ENCODE results near the gene GBX2. TPM values are rescaled to one million over a fixed set of nuclear protein-coding genes. Genes with fewer than 3 reads are reported as not detected.
A peak's percentile ranks its signal among the peaks of the same experiment; 100 is the strongest.

Gene GBX2
- total and polyA plus RNA-seq, 2 of the 13 experiments (the other 11 are each of a cell fraction or from before 2014, with no cell fraction given), result not detected

GRCh38 chr2:236117861-236118269, 50.3 kb downstream of the GBX2 start (continued):
- TF ChIP-seq RFXAP (CRISPR knock-in tag; IDR thresholded peaks at IDR 0.05; ENCODE audit: borderline replicate concordance), result peak; percentile 74; the same call in 1 of the 2 replicates
- TF ChIP-seq GATAD2A (CRISPR knock-in tag; IDR thresholded peaks at IDR 0.05), result peak; percentile 96
- TF ChIP-seq PHF5A (CRISPR knock-in tag; IDR thresholded peaks at IDR 0.05; ENCODE audit: low read depth, unreplicated experiment), result peak; percentile 64
- TF ChIP-seq DRAP1 (CRISPR knock-in tag; IDR thresholded peaks at IDR 0.05), result no peak
- peak; percentile 89 for TF ChIP-seq ARNTL (CRISPR knock-in tag; IDR thresholded peaks at IDR 0.05)
- TF ChIP-seq RFXANK (CRISPR knock-in tag; IDR thresholded peaks at IDR 0.05), result no peak
- peak; percentile 88 for TF ChIP-seq DPF2 (CRISPR knock-in tag; IDR thresholded peaks at IDR 0.05; ENCODE audit: borderline replicate concordance, low read depth)
- TF ChIP-seq, protein P1, sequence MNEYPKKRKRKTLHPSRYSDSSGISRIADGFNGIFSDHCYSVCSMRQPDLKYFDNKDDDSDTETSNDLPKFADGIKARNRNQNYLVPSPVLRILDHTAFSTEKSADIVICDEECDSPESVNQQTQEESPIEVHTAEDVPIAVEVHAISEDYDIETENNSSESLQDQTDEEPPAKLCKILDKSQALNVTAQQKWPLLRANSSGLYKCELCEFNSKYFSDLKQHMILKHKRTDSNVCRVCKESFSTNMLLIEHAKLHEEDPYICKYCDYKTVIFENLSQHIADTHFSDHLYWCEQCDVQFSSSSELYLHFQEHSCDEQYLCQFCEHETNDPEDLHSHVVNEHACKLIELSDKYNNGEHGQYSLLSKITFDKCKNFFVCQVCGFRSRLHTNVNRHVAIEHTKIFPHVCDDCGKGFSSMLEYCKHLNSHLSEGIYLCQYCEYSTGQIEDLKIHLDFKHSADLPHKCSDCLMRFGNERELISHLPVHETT (CRISPR knock-in tag; conservative IDR thresholded peaks at IDR 0.05), result peak; percentile 43; the same call in 1 of the 2 replicates
- no peak for TF ChIP-seq ZSCAN21 (CRISPR knock-in tag; IDR thresholded peaks at IDR 0.05; ENCODE audit: borderline replicate concordance)
- no peak for TF ChIP-seq DNMT3B (CRISPR knock-in tag; conservative IDR thresholded peaks at IDR 0.05)
- no peak for TF ChIP-seq CREB1 (IDR thresholded peaks at IDR 0.05)
- peak; percentile 81 for TF ChIP-seq CREB1 (CRISPR knock-in tag; IDR thresholded peaks at IDR 0.05)
- no peak for TF ChIP-seq USF2 (IDR thresholded peaks at IDR 0.05; ENCODE audit: low read depth, low read length)
- TF ChIP-seq USF2 (CRISPR knock-in tag; IDR thresholded peaks at IDR 0.05; ENCODE audit: borderline replicate concordance), result no peak
- peak; percentile 34; the same call in 1 of the 2 replicates for TF ChIP-seq ZNF232 (CRISPR knock-in tag; IDR thresholded peaks at IDR 0.05; ENCODE audit: borderline replicate concordance)
- TF ChIP-seq SUZ12 (IDR thresholded peaks at IDR 0.05; ENCODE audit: low read depth, low read length), result no peak
- TF ChIP-seq ZNF564 (CRISPR knock-in tag; IDR thresholded peaks at IDR 0.05), result 0 out of 2 replicates have a peak, but pooled peaks have one; percentile 46
- peak; percentile 93 for TF ChIP-seq SKI (IDR thresholded peaks at IDR 0.05; ENCODE audit: partially characterized antibody)
- TF ChIP-seq YEATS2 (CRISPR knock-in tag; IDR thresholded peaks at IDR 0.05; ENCODE audit: borderline replicate concordance), result peak; percentile 36; the same call in 1 of the 2 replicates
- peak; percentile 42; the same call in 1 of the 2 replicates for TF ChIP-seq ZNF746 (CRISPR knock-in tag; IDR thresholded peaks at IDR 0.05)
- 0 out of 2 replicates have a peak, but pooled peaks have one; percentile 30 for TF ChIP-seq ZNF446 (CRISPR knock-in tag; IDR thresholded peaks at IDR 0.05)
- 0 out of 2 replicates have a peak, but pooled peaks have one; percentile 41 for TF ChIP-seq ZNF589 (CRISPR knock-in tag; conservative IDR thresholded peaks at IDR 0.05)
- TF ChIP-seq RNF2 (conservative IDR thresholded peaks at IDR 0.05; ENCODE audit: low read depth), result peak; percentile 77; the same call in 1 of the 2 replicates
- TF ChIP-seq, protein P2, sequence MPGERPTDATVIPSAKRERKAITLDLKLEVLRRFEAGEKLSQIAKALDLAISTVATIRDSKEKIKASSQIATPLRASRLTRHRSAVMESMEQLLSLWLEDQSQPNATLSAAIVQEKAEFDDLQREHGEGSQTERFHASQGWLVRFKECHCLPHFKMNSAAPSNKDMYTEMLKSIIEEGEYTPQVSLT (CRISPR knock-in tag; IDR thresholded peaks at IDR 0.05; ENCODE audit: borderline replicate concordance, low read depth), result no peak
- no peak for TF ChIP-seq ZKSCAN5 (CRISPR knock-in tag; IDR thresholded peaks at IDR 0.05)
- TF ChIP-seq MYPOP (CRISPR knock-in tag; IDR thresholded peaks at IDR 0.05), result peak; percentile 68; the same call in 1 of the 2 replicates
- TF ChIP-seq FOXP1 (IDR thresholded peaks at IDR 0.05), result peak; percentile 92
- TF ChIP-seq FOXP1 (CRISPR knock-in tag; IDR thresholded peaks at IDR 0.05), result peak; percentile 99
- peak; percentile 100 for TF ChIP-seq HMG20A (CRISPR knock-in tag; IDR thresholded peaks at IDR 0.05; ENCODE audit: borderline replicate concordance)
